ENCODE data around the gene TCP1.
"Not testable (repeated sequence)": the region's sequence is repeated elsewhere in the genome, so short reads cannot be mapped to it uniquely, and the experiment has no call there.

Gene TCP1

DNA sequence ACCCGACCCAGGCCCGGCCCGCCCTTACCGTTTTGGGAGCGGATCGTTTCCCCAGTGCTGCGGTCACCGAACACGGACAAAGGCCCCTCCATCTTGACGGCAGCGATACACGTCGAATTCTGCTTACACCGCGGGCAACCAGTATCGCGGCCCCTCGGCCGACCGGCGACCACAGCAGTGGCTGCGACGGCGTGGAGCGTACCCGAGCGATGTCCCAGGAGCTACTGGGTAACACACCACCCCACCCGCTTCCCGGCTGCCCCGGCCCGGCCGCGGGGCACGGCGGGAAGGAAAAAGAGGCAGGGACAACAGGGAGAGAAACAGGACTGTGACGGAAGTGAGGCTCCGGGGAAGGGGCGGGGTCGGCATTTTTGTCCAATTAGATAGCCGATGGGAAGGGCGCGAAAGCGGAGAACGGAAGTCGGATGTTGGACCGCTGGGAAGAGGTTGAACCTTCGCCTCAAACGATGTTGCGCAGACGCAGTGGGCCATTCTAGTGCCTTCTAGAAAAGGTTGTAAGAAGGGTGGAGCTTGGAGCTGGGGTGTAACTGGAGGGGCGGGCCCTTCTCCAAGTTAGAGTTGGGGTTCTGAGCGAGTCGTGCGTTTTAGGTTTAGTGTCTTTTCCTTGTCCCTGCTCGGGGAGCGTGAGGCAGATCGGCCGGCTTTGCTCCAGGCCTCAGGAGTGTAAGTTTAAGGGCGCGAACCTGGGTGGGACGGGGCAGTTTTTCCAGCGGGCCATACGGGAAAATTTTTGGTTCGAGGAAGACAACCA is at the start of gene TCP1:
TSS of gene TCP1 (minus strand) at position 226 of the 772 bp plus-strand sequence. CDS start at position 92, 134 bp downstream.
- peak; percentile 98 for DNase-seq (ENCODE audit: low read depth, low spot score)
- H3K27ac ChIP-seq, result peak within 1 kb of the TSS; percentile 76

DNA sequence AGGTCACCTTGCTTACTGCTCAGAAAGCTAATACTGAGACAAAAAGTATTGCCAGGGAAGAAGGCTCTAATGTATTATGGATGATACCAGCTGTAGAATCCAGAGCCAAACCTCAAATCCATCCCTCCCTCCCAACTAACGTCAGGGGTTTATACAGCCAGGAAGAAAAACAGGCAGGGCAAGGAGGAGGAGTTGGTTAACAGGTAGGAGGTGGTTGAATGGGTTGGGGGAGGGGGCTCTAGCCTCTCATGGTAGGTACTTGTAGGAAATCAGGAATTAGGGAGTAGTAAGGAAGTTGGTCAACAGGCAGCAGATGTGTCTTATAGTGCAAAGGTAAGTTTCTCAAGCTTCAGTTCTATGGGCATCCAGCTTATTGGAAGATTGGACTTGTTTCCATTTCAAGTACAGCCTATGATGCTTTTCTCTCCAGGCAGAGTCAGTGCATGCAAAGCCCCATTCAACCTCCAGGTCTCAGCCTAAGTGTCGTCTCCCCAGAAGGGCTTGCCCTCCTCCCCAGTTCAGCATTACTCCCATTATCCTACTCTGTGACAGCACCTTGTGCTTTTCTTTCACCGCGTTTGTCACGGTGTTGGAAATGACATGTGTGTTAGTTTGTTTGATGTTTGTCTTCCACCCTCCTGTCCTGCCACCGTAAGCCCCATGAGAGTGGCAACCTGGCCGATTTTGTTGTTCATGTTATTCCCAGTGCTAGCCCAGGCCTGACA is 48.8 kb upstream of the TCP1 start:
- no peak for DNase-seq (ENCODE audit: low read depth, low spot score)
- H3K27ac ChIP-seq, result no peak overlapping the region

DNA sequence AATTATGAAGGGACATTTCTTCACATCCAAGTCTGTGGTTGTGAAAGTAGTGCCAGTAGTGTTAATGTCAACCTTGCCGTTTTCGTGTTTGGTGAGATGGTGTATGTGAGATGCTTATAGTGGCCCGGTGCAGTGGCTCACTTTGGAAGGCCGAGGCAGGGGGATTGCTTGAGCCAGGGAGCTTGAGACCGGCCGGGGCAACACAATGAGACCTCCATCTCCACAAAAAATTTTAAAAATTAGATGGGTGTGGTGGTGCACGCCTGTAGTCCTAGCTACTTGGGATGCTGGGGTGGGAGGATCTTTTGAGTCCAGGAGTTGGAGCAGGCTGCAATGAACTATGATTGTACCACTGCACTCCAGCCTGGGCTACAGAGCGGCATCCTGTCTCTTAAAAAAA is 48.1 kb upstream of the TCP1 start:
- DNase-seq (ENCODE audit: low read depth, low spot score), result no peak
- no peak overlapping the region for H3K27ac ChIP-seq

DNA sequence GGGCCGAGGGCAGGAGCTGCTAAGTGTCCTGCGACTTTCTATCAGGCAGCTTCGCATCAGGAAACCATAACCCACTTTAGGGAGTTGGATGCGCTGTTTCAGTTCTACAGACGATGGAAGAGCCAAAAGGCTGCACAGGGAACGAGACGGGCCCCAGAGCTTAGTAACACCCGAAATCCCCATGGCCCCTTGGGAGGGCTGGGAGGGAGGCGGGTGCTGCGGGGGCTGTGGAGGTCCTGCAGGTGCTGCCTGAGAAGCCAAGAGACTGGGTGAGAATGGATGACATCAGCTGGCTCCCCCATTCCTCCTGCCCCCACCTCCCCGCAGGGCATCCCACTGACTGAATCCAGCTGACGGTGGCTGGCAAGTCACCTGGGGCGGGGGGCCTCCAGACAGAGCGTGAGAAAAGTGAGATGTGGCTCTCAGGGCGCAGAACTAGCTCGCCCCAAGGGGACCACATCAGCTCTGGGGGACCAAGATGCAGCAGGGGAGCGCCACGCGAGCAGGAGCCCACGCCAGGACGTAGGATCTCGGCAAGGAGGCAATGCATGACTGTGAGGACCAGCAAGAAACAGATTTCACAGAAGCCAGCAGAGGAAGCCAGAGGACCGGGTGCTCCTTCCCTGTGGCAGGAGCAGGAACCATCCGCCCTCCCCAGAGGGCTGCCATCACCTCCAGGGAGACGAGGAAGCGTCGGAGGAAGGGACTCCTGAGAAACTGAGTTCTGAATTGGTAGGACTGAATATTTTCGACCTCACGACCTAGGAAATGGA is 47.5 kb upstream of the TCP1 start:
- no peak for DNase-seq (ENCODE audit: low read depth, low spot score)
- no peak overlapping the region for H3K27ac ChIP-seq

DNA sequence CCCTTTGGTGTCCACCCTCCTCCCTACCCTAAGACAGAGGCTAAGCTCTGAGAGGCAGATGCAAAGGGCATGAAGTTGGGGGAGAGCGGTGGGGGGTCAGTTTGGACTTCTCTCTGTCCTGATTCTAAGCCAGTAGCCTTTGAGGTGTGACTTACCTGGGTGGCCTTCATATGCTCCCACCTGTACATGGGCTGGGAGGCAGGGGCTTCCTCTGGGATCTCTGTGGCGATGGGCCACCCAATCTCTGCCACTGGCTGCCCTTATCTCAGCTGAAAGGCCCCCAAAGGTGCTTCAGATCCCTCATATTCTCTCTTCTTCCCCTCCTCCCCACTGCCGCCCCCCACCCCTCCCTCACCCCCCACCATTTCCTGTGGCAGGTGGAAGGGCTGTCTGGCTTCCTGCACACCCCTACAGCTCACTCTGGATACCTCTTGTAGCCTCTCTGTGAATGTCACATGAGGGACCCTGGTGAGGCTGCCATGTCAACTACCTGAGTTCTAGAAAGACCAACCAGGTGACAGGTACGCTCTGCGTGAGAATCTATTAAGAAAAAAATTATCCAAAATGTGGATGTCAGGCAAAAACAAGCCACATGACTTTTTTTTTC is 44.7 kb upstream of the TCP1 start:
- no peak for DNase-seq (ENCODE audit: low read depth, low spot score)

DNA sequence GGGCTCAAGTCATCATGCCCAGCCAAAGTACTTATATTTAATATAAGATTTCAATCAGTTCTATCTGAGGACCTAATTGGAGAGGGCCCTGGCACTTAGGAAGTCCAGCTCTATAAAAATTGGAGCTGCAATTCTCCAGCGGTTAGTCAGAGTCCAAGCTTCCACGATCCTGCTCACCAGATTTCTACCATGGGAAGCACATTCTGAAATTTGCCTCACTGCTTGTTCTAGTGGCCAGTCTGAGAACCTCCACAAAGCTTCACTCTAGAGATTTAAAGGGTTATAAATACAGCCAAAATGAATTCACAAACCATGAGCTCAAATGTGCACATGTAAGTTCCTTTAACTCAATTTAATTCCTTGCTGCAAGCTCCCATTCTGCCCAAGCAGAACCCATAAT is 44.2 kb upstream of the TCP1 start:
- DNase-seq (ENCODE audit: low read depth, low spot score), result no peak
- no peak overlapping the region for H3K27ac ChIP-seq

More for the DNA sequence above, 44.7 kb upstream of the TCP1 start:
- no peak overlapping the region for H3K27ac ChIP-seq

DNA sequence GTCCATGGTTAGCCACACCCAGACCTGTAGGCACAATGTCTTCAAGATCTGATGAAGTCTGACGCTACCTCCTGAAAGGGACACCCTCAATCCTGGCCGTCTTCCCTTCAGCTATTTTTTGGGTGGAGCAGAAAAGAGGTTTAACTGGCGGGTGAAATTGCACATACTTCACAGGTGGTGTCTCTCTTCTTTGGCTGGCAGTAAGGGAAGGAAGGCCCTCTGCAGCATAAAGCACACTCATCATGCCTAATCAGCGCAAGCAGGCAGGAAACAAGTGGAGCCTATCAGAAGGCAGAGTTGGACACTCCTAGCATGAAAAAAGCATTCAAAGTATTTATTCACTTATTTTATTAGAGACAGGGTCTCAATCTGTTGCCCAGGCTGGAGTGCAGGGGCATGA is 43.5 kb upstream of the TCP1 start:
- no peak overlapping the region for H3K27ac ChIP-seq
- DNase-seq (ENCODE audit: low read depth, low spot score), result no peak

DNA sequence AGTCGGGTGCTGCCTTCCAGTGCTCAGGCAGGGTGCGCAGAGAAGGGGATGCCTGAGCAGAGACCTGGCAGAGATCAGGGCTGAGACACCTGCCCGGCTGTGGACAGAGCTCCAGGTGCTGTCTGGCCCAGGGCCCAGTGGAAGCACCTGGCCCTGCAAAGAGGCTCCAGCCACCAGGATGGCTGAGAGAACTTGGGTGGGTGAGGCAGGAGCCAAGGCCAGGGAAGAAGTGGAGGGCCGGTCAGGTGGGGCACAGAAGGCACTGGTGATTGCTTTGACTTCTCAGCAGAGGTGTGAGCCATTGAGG is 41.9 kb upstream of the TCP1 start:
- DNase-seq (ENCODE audit: low read depth, low spot score), result no peak
- H3K27ac ChIP-seq, result no peak overlapping the region

DNA sequence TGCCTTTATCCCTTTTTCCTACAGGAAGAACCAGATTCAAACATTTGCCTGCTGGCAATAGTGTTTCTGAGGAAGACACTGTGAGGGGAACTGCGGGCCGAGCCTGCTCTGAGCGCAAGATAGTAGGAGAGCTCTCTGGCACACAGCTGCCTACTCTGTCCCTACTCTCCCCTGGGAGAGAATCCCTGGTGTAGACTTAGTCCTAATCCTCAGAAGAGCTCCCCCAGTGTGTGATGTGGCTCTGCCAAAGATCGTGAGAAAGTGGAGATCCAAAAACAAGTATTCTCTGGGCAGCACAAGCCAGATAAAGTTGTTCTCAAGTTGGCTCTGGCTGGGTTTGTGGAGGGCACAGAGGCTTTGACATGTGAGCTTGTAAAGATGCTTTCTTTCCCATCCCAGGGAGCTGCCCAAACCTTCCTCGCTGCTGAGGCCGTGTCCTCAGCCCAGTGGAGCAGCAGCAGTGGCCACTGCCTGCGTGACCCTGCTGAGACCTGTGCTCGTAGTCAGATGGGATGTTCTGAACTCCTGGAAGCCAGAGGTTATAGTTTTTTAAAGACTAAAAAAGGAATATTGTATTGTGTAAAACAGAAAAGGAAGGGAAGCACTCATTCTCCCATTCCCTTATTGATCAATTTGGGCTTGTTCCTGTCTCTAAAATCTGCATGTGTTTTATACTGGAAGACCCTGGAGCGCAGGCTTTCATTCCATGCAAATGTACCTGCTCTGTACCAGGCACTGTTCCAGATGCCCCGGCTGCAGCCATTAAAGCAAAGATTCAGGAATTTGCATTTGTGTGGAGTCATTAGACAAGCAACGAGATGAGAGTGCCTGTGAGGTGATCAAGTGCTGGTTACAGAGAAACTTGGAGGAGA is 41.3 kb upstream of the TCP1 start:
- H3K27ac ChIP-seq, result no peak overlapping the region
- no peak for DNase-seq (ENCODE audit: low read depth, low spot score)

DNA sequence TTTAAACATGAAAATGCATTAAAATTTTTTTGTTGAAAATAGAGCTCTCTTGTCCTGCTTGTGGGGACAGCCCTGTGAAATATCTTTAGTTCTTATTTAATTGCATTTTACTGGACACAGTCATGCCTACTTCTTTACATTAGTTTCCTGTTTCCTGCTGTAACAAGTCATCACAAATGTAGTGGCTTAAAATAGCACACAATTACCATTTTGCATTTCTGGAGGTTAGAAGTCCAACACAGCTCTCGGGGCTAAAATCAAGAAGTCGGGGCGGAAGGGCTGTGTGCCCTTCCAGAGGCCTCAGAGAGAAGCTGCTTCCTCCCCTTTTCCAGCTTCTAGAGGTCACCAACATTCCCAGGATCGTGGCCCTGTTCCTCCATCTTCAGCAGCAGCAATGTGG is 40.1 kb upstream of the TCP1 start:
- peak overlapping the region; percentile 38 for H3K27ac ChIP-seq
- no peak for DNase-seq (ENCODE audit: low read depth, low spot score)

DNA sequence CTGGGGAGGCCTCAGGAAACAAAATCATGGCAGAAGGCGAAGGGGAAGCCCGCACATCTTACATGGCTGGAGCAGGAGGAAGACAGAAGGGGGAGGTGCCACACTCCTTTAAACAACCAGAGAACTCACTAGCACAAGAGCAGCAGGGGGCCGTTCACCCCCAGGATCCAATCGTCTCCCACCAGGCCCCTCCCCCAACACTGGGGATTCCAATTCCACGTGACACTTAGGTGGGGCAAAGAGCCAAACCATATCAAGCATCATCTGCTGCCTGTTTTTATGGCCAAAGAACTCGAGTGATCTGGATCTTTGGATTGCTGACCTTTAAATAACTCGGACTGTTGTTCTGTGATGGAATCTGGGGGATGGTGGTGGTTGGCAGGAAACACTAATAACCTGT is 38.7 kb upstream of the TCP1 start:
- H3K27ac ChIP-seq, result no peak overlapping the region
- DNase-seq (ENCODE audit: low read depth, low spot score), result no peak

DNA sequence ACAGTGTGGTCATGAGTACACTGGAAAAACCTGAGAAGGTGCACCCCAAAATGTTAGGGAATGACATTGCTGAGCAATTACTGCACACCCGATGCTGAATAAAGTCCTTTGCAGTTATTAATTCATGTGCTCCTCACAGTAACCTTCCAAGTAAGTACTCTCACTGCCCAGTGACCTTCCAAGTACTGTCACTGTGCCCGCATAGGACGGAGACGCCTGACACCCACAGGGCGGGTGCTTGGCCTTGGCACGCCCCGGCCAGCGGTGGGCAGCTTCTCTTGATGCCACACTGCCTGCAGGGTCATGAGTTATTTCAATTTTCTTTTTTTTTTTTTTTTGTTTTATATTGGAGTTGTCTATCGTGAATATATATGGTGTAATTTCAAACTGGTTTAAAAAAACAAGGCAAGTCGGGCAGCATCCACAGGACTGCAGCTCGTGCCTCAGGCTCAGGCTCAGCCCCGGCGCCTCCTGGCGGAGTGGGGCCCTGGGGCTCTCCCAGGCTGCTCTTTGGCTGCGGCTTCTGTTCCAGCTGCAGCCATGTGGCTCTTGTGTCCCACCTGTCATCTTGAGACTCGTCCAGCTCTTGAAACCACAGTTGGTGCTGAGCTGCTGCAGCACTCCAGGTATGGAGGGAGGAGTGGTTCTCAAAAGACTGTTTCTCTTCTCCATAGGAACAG is 37.7 kb upstream of the TCP1 start:
- H3K27ac ChIP-seq, result no peak overlapping the region
- no peak for DNase-seq (ENCODE audit: low read depth, low spot score)

DNA sequence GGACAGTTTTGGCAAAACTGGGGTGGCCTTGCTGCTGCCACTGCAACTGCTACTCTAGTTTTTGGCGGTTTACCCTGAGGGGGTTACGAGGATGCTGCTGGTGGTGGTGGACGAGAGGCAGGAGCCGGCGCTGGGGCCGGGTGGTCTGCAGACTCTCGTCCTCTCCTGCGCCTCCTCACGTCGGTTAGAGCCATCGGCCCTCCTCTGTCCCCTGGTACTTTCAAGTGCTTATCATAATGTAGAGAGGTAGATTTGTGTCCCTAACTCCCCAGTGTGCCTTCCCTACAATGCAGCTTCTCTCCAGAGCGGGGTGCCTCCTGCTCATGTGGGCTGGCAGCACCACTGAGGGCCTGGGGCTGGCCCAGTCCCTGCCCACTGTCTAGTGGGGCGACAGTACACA is 36.6 kb upstream of the TCP1 start:
- no peak for DNase-seq (ENCODE audit: low read depth, low spot score)
- H3K27ac ChIP-seq, result no peak overlapping the region

DNA sequence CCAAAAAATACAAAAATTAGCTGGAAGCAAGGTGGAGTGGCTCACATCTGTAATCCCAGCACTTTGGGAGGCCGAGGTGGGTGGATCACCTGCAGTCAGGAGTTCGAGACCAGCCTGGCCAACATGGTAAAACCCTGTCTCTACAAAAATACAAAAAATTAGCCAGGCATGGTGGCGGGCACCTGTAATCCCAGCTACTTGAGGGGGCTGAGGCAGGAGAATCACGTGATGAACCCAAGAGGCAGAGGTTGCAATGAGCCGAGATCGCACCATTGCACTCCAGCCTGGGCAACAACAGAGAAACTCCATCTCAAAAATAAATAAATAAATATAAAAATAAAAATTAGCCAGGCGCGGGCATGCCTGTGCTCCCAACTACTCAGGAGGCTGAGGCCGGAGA is 35.3 kb upstream of the TCP1 start:
- not testable (repeated sequence) for DNase-seq (ENCODE audit: low read depth, low spot score); H3K27ac ChIP-seq

DNA sequence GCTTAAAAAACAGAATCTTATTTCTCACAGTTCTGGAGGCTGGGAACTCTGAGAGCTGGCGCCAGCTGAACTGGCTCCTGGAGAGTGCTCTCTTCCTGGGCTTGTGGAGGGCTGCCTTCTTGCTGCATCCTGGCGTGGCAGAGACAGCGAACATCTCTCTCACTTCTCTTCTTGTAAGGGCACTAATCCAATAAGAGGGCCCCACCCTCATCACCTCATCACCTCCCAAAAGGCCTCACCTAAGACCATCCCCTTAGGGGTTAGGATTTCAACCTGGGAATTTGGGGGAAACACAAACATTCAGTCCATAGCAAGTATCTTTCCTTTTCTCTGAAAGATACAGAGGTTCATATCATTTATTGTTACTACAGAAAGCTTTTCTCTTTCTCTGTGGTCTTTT is 34.6 kb upstream of the TCP1 start:
- no peak overlapping the region for H3K27ac ChIP-seq
- DNase-seq (ENCODE audit: low read depth, low spot score), result no peak

DNA sequence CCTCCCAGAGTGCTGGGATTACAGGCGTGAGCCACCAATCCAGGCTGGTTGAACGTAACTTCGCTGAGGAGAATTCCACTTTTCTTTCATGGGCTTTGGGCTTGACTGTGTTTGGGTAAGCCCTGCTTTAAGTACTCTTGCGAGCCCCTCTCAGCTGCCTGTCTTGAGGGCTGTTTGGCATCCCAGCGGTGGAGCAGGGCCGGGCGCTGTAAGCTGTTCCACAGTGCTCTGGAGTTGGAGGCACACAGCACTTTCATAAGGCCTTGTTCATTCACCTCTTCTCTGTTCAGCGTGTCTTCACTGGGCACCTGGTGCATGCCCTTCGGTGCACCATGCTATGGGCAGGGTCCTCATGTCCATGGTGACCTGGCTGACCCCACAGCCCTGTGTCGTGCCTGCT is 32.3 kb upstream of the TCP1 start:
- no peak overlapping the region for H3K27ac ChIP-seq
- DNase-seq (ENCODE audit: low read depth, low spot score), result no peak

DNA sequence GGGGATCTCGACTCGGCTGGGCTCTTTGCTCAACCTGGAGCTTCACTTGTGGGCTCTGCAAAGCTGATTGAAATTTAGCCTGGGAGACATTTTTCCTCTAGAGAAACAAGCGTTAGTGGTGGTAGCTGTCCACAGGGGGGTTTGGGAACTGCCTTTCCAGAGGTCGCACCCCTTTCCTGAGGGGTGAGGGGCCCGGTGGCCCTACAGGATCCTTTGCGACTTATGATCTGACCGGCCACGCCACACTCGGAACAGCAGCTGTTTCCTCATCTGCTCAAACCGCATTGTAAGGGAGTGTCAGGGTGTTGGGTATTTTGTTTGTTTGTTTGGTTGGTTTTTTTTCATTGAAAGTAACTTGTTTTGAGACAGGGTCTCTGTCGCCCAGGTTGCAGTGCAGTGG is 31.7 kb upstream of the TCP1 start:
- H3K27ac ChIP-seq, result no peak overlapping the region
- no peak for DNase-seq (ENCODE audit: low read depth, low spot score)

DNA sequence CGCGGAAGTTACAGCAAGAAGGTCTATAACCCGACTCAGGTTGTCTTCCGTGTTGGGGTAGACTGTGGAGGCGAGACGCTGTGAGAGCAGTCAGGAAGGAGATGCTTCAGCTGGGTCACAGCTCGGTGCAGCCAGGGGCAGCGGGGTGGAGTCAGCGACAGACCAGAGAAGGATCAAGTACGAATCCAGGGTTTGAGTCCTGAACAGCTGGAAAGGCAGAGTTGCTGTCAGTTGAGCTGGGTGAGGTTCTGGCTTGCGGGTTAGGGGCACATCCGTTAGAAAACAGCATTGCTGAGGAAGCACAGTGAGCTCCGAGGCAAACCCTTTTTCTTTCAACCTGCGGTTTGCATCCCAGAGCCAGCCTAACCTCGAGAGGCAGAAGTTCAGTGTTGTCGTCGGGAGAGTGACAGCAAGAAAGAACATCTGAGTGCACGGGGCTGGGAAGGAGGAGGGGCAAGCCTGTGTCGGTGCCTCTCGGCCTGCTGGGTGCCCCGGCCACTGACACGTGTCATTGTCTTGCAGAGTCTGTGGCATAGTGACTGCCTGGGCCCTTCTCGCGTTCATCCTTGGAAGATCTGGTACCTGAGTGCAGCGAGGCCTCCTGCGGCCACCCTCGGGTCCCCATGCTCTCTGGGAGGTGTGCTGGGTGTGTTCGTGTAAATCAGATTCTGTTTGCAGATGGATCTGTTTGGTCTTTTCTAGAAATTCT is 30.7 kb upstream of the TCP1 start:
- no peak overlapping the region for H3K27ac ChIP-seq

DNA sequence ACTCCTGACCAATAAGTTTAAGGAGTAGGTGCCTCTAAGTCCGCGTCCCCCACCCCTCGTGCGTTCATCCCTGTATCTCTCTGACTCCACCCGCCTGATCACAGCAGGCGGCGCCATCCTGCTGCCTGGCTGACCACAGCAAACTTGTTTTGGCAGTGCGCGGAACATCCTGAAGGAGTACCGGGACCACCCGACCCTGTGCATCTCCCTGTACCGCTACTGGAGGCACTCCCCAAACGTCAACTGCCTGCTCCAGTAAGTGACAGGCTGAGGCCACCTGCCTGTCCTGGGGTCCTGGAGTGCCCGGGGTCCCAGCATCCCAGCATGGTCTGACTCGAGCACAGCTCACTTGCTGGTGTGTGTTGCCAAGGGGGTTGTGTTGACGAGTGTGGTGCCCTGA is 29.7 kb upstream of the TCP1 start:
- H3K27ac ChIP-seq, result no peak overlapping the region

More for the DNA sequence above, 30.7 kb upstream of the TCP1 start:
- DNase-seq (ENCODE audit: low read depth, low spot score), result no peak

More for the DNA sequence above, 29.7 kb upstream of the TCP1 start:
- no peak for DNase-seq (ENCODE audit: low read depth, low spot score)
